GM23248 (cell line): Measurements from ENCODE around the gene MEG3. TPM values are rescaled to one million over a fixed set of nuclear protein-coding genes. Genes with fewer than 3 reads are reported as not detected.
A peak's percentile ranks its signal among the peaks of the same experiment; 100 is the strongest.
"Not testable (repeated sequence)": the region's sequence is repeated elsewhere in the genome, so short reads cannot be mapped to it uniquely, and the experiment has no call there.

Experiments
- DNase-seq: peaks from one replicate; pipeline ENCODE4 v3.0.0-alpha.2; 2015
- H2AFZ ChIP-seq: fragments of 200-600 bp; sonication (generic); 2 replicates; pipeline ENCODE4 v1.6.1; 2016; ENCODE audit warnings: antibody characterized with exemption
- H3F3A ChIP-seq: fragments of 200-600 bp; sonication (generic); 2 replicates; pipeline ENCODE4 v1.6.1; 2016; ENCODE audit warnings: mild to moderate bottlenecking, antibody characterized with exemption, mixed run types; ENCODE audit not compliant: insufficient read depth
- H3K27ac ChIP-seq: fragments of 200-600 bp; sonication (generic); 2 replicates; pipeline ENCODE4 v1.5.1; 2016; ENCODE audit warnings: mild to moderate bottlenecking
- H3K27me3 ChIP-seq: fragments of 200-600 bp; sonication (generic); replicated peaks from 2 replicates; pipeline ENCODE4 v1.6.1; 2016; ENCODE audit warnings: mild to moderate bottlenecking; ENCODE audit not compliant: insufficient read depth
- H3K36me3 ChIP-seq: fragments of 200-600 bp; sonication (generic); 2 replicates; pipeline ENCODE4 v1.6.1; 2016; ENCODE audit warnings: low read depth, mild to moderate bottlenecking
- H3K4me1 ChIP-seq: fragments of 200-600 bp; sonication (generic); 2 replicates; pipeline ENCODE4 v1.6.1; 2016; ENCODE audit warnings: mild to moderate bottlenecking; ENCODE audit not compliant: insufficient read depth
- H3K4me2 ChIP-seq: fragments of 200-600 bp; sonication (generic); one replicate; pipeline ENCODE4 v1.6.1; 2016; ENCODE audit warnings: mild to moderate bottlenecking; ENCODE audit not compliant: unreplicated experiment
- H3K4me3 ChIP-seq: fragments of 200-600 bp; sonication (generic); 2 replicates; pipeline ENCODE4 v1.5.1; 2016; ENCODE audit warnings: mild to moderate bottlenecking
- H3K79me2 ChIP-seq: fragments of 200-600 bp; sonication (generic); 2 replicates; pipeline ENCODE4 v1.6.1; 2016; ENCODE audit warnings: mild to moderate bottlenecking; ENCODE audit not compliant: insufficient read depth
- H3K9ac ChIP-seq: fragments of 200-600 bp; sonication (generic); 2 replicates; pipeline ENCODE4 v1.6.1; 2016; ENCODE audit warnings: mild to moderate bottlenecking
- H3K9me2 ChIP-seq: fragments of 200-600 bp; sonication (generic); 2 replicates; pipeline ENCODE4 v1.6.1; 2016; ENCODE audit warnings: mixed run types, mild to moderate bottlenecking, moderate library complexity; ENCODE audit not compliant: insufficient read depth
- H3K9me3 ChIP-seq: fragments of 200-600 bp; sonication (generic); one replicate; pipeline ENCODE4 v1.6.1; 2017; ENCODE audit warnings: low read depth
- H4K20me1 ChIP-seq: fragments of 200-600 bp; sonication (generic); 2 replicates; pipeline ENCODE4 v1.6.0; 2016; ENCODE audit not compliant: insufficient read depth
- EZH2 ChIP-seq: fragments of 200-600 bp; sonication (generic); IDR thresholded peaks from 2 replicates; pipeline ENCODE4 v1.6.1; 2018; ENCODE audit warnings: antibody characterized with exemption, mild to moderate bottlenecking; ENCODE audit not compliant: insufficient read depth, poor library complexity, severe bottlenecking
- EZH2phosphoT487 ChIP-seq: fragments of 200-600 bp; sonication (generic); IDR thresholded peaks from 2 replicates; pipeline ENCODE4 v1.6.1; 2018; ENCODE audit warnings: antibody characterized with exemption, moderate library complexity, mild to moderate bottlenecking, low read depth; ENCODE audit not compliant: insufficient read depth
- WGBS, 2 experiments: methylation state at CpG; one replicate each; pipeline ENCODE4 v1.1.6; 2015 to 2017; ENCODE audit warnings: low lambda C conversion rate in 2 of 2, low coverage in 1 of 2; ENCODE audit errors: missing lambda C conversion rate in 2 of 2; 5-methylcytosine and 5-hydroxymethylcytosine counted together
- in situ Hi-C: fragments of 300-500 bp; cut with MboI; formaldehyde crosslinking; loops from 2 replicates; pipeline ENCODE4 v1.15.0; 2020
- polyA plus RNA-seq: library from polyadenylated mRNA; unstranded; fragments of >200 nt; fragmentation: Nextera tagmentation; extraction: Ambion mirVana; gene quantifications from 2 replicates; pipeline ENCODE4 v1.2.1, GENCODE V29; 2016
- total RNA-seq: library from RNA; depleted of rRNA; stranded (reverse); fragments of >200 nt; shearing (Covaris generic); gene quantifications from 2 replicates; pipeline ENCODE4 v1.2.3, GENCODE V29; 2014

MEG3 gene
- total and polyA plus RNA-seq, 2 experiments from 2014 or later, result 101 to 228 TPM

GRCh38 chr14:100796946-100797345, 29.0 kb upstream of the MEG3 start:
- Histone ChIP-seq H3K27me3 (peaks cover 44% of the 10 kb centered on the region), H3K4me2 (no peak overlapping the region), H3K9ac (no peak overlapping the region), H3K4me3 (no peak overlapping the region), H3K9me2 (no peaks in the 10 kb centered on the region), H3K9me3 (no peaks in the 10 kb centered on the region), H3F3A (no peaks in the 10 kb centered on the region), H3K4me1 (no peaks in the 10 kb centered on the region), H3K36me3 (no peaks in the 10 kb centered on the region), H3K27ac (no peak overlapping the region), H2AFZ (0 out of 2 replicates have a peak overlapping the region, but pooled peaks have one; percentile 31), H3K79me2 (no peaks in the 10 kb centered on the region), H4K20me1 (no peaks in the 10 kb centered on the region)
- WGBS, 2 experiments, result 10 to 12% methylated on average over 4 of the region's 4 CpGs
- TF ChIP-seq EZH2phosphoT487 (no peak), EZH2 (no peak)
- in situ Hi-C loops, result no loop called here
- peak; percentile 6 for DNase-seq

- DNase-seq, result no peak
These were observed 25.9 kb upstream of the MEG3 start for GRCh38 chr14:100800041-100800440.

GRCh38 chr14:100801433-100801832, 24.5 kb upstream of the MEG3 start:
- H3F3A ChIP-seq, H4K20me1 ChIP-seq, H3K9me3 ChIP-seq, H3K36me3 ChIP-seq, H3K4me2 ChIP-seq, H3K27ac ChIP-seq, H3K9me2 ChIP-seq, H2AFZ ChIP-seq, H3K9ac ChIP-seq, H3K4me3 ChIP-seq, DNase-seq, H3K79me2 ChIP-seq, in situ Hi-C loops, H3K4me1 ChIP-seq: not testable (repeated sequence)
- 71 to 75% methylated on average over 9 of the region's 9 CpGs for WGBS, 2 experiments
- peaks cover 36% of the 10 kb centered on the region for H3K27me3 ChIP-seq

More at GRCh38 chr14:100800041-100800440, 25.9 kb upstream of the MEG3 start:
- peaks cover 45% of the 10 kb centered on the region for H3K27me3 ChIP-seq
- no peaks in the 10 kb centered on the region for H4K20me1 ChIP-seq
- in situ Hi-C loops, result no loop called here
- H3F3A ChIP-seq, result no peaks in the 10 kb centered on the region
- no peak overlapping the region for H3K9ac ChIP-seq
- H3K4me2 ChIP-seq, result no peak overlapping the region
- no peak for TF ChIP-seq EZH2
- TF ChIP-seq EZH2phosphoT487, result no peak
- no peaks in the 10 kb centered on the region for H3K9me2 ChIP-seq
- no peaks in the 10 kb centered on the region for H3K79me2 ChIP-seq
- no peak overlapping the region for H2AFZ ChIP-seq
- H3K9me3 ChIP-seq, result no peaks in the 10 kb centered on the region
- 75 to 77% methylated on average over 4 of the region's 4 CpGs for WGBS, 2 experiments
- H3K27ac ChIP-seq, result no peak overlapping the region
- H3K36me3 ChIP-seq, result no peaks in the 10 kb centered on the region
- no peaks in the 10 kb centered on the region for H3K4me1 ChIP-seq
- no peak overlapping the region for H3K4me3 ChIP-seq

- Histone ChIP-seq H2AFZ (no peak overlapping the region), H3K4me1 (no peaks in the 10 kb centered on the region), H3K4me3 (no peak overlapping the region), H3K9ac (no peak overlapping the region), H3K9me3 (no peaks in the 10 kb centered on the region), H3K4me2 (no peak overlapping the region), H3F3A (no peaks in the 10 kb centered on the region), H4K20me1 (no peaks in the 10 kb centered on the region), H3K9me2 (no peaks in the 10 kb centered on the region), H3K27ac (no peak overlapping the region), H3K79me2 (no peaks in the 10 kb centered on the region), H3K36me3 (no peaks in the 10 kb centered on the region), H3K27me3 (peaks cover 28% of the 10 kb centered on the region)
- no peak for TF ChIP-seq EZH2phosphoT487
- TF ChIP-seq EZH2, result no peak
- in situ Hi-C loops, result no loop called here
- WGBS, 2 experiments, result 75 to 79% methylated on average over 7 of the region's 7 CpGs
- DNase-seq, result no peak
These were observed 23.7 kb upstream of the MEG3 start for GRCh38 chr14:100802179-100802578.

GRCh38 chr14:100802766-100803165, 23.2 kb upstream of the MEG3 start:
- Histone ChIP-seq H3K79me2 (no peaks in the 10 kb centered on the region), H3K9ac (no peak overlapping the region), H3K4me1 (no peaks in the 10 kb centered on the region), H3K9me3 (no peaks in the 10 kb centered on the region), H3F3A (no peaks in the 10 kb centered on the region), H3K4me2 (no peak overlapping the region), H2AFZ (no peak overlapping the region), H4K20me1 (no peaks in the 10 kb centered on the region), H3K36me3 (no peaks in the 10 kb centered on the region), H3K4me3 (no peak overlapping the region), H3K27ac (no peak overlapping the region), H3K9me2 (no peaks in the 10 kb centered on the region), H3K27me3 (peaks cover 28% of the 10 kb centered on the region)
- TF ChIP-seq EZH2phosphoT487 (no peak), EZH2 (no peak)
- in situ Hi-C loops, result no loop called here
- DNase-seq, result no peak
- 48 to 52% methylated on average over 5 of the region's 5 CpGs for WGBS, 2 experiments
